OCI-LY7 (cell line): Measurements from ENCODE around the gene HIPK3. TPM values are rescaled to one million over a fixed set of nuclear protein-coding genes. Genes with fewer than 3 reads are reported as not detected.
"Not testable (repeated sequence)": the region's sequence is repeated elsewhere in the genome, so short reads cannot be mapped to it uniquely, and the experiment has no call there.

ENCODE experiments used
- BruUV-seq: library from RNA; stranded (reverse); fragments of 400-500 nt; replicated peaks from 2 replicates; lab custom pipeline; 2021; lab: Mats Ljungman, UMichigan
- CTCF ChIA-PET: fragments of 300-600 bp; sonication (Branson Sonifier 250); formaldehyde crosslinking; loops from one replicate; lab custom pipeline; 2022; ENCODE audit warnings: antibody characterized with exemption; ENCODE audit not compliant: unreplicated experiment; lab: Charles Lee
- POLR2A ChIA-PET: fragments of 300-600 bp; sonication (Branson Sonifier 250); formaldehyde crosslinking; loops from one replicate; lab custom pipeline; 2022; ENCODE audit warnings: antibody characterized with exemption; lab: Charles Lee
- DNase-seq: peaks from one replicate; pipeline ENCODE4 v3.0.0-alpha.2; 2015; ENCODE audit warnings: low spot score
- H2AFZ ChIP-seq: fragments of 200-600 bp; sonication (generic), shearing (Covaris generic); 2 replicates; pipeline ENCODE4 v1.6.1; 2014; ENCODE audit warnings: mild to moderate bottlenecking, antibody characterized with exemption, low read length, moderate library complexity
- H3K27ac ChIP-seq: fragments of 200-600 bp; sonication (generic); 2 replicates; pipeline ENCODE4 v1.5.1; 2014; ENCODE audit warnings: mixed run types, low read depth, mild to moderate bottlenecking, moderate library complexity, low read length, inconsistent platforms; ENCODE audit not compliant: poor library complexity, severe bottlenecking
- H3K36me3 ChIP-seq: fragments of 200-600 bp; sonication (generic); 2 replicates; pipeline ENCODE4 v1.6.1; 2014; ENCODE audit warnings: mild to moderate bottlenecking, antibody characterized with exemption, low read length, moderate library complexity, mixed read lengths; ENCODE audit not compliant: insufficient read depth
- H3K4me1 ChIP-seq: fragments of 200-600 bp; sonication (generic); 2 replicates; pipeline ENCODE4 v1.5.1; 2014; ENCODE audit warnings: mild to moderate bottlenecking, low read length; ENCODE audit not compliant: insufficient read depth, poor library complexity, severe bottlenecking
- H3K4me2 ChIP-seq: fragments of 200-600 bp; sonication (generic); 2 replicates; pipeline ENCODE4 v1.6.1; 2014; ENCODE audit warnings: mild to moderate bottlenecking, low read length
- H3K4me3 ChIP-seq: fragments of 200-600 bp; sonication (generic); 2 replicates; pipeline ENCODE4 v1.5.1; 2014; ENCODE audit warnings: mild to moderate bottlenecking, low read depth, low read length; ENCODE audit not compliant: poor library complexity, severe bottlenecking
- H3K79me2 ChIP-seq: fragments of 200-600 bp; sonication (generic); 2 replicates; pipeline ENCODE4 v1.6.1; 2016; ENCODE audit warnings: low read depth, mild to moderate bottlenecking, low read length, moderate library complexity, mixed read lengths; ENCODE audit not compliant: insufficient read depth
- H3K9me2 ChIP-seq: fragments of 200-600 bp; sonication (generic); 2 replicates; pipeline ENCODE4 v1.6.1; 2016; ENCODE audit warnings: mild to moderate bottlenecking, low read length, mixed read lengths; ENCODE audit not compliant: insufficient read depth
- H3K9me3 ChIP-seq: fragments of 200-600 bp; sonication (generic); 2 replicates; pipeline ENCODE4 v1.6.1; 2014; ENCODE audit warnings: mild to moderate bottlenecking, mixed run types, low read length, mixed read lengths
- H4K20me1 ChIP-seq: fragments of 200-600 bp; sonication (generic); 2 replicates; pipeline ENCODE4 v1.6.1; 2014; ENCODE audit warnings: mild to moderate bottlenecking, antibody characterized with exemption, low read length, moderate library complexity, mixed read lengths; ENCODE audit not compliant: insufficient read depth
- CTCF ChIP-seq: fragments of 200-600 bp; sonication (generic); conservative IDR thresholded peaks from 2 replicates; pipeline ENCODE4 v1.5.1; 2014; ENCODE audit warnings: mild to moderate bottlenecking, antibody characterized with exemption, low read length, moderate library complexity, mixed read lengths
- EZH2phosphoT487 ChIP-seq: fragments of 200-600 bp; sonication (generic); IDR thresholded peaks from 2 replicates; pipeline ENCODE4 v1.6.1; 2018; ENCODE audit warnings: low read depth, borderline replicate concordance, mild to moderate bottlenecking, mixed run types, antibody characterized with exemption, low read length, moderate library complexity, mixed read lengths
- intact Hi-C: fragments of 100-400 bp; cut with micrococcal nuclease; formaldehyde crosslinking; loops from one replicate; pipeline ENCODE4 v1.10.0; 2022; ENCODE audit not compliant: unreplicated experiment
- total RNA-seq, 2 experiments: library from RNA; depleted of rRNA in 1 of 2; stranded (reverse); fragments of >200 nt in 1 of 2; shearing (Covaris generic) in 1 of 2; gene quantifications; 2 replicates each; pipeline ENCODE4 v1.2.3, GENCODE V29; 2014 to 2022

Gene HIPK3
- total RNA-seq, 2 experiments from 2014 or later, result 19.0 to 28.4 TPM

- no peak overlapping the region for H3K27ac ChIP-seq
- BruUV-seq, result no TSS peak
- no peaks in the 10 kb centered on the region; the same call in 1 of the 2 replicates for H3K79me2 ChIP-seq
- DNase-seq, result no peak
- no peaks in the 10 kb centered on the region for H3K9me3 ChIP-seq
- H3K4me1 ChIP-seq, result peaks cover 5% of the 10 kb centered on the region
- no peak overlapping the region for H3K4me3 ChIP-seq
- no peak overlapping the region for H3K4me2 ChIP-seq
- H3K9me2 ChIP-seq, result no peaks in the 10 kb centered on the region
- ChIA-PET POLR2A (interaction anchor here (0.7 kb wide), 2 partner anchors 237 to 341 kb away, joined by 3 to 4 read pairs; no protein-coding TSS in a partner anchor), CTCF (no interaction called here)
- H2AFZ ChIP-seq, result no peak overlapping the region
- intact Hi-C loops, result loop anchor here (2.0 kb wide), 1 partner anchor 20 kb away; no protein-coding TSS in a partner anchor
- H4K20me1 ChIP-seq, result no peaks in the 10 kb centered on the region
- H3K36me3 ChIP-seq, result 0 out of 2 replicates have a peak, but pooled peaks cover 2% of the 10 kb centered on the region
- no peak for TF ChIP-seq EZH2phosphoT487
- TF ChIP-seq CTCF, result no peak
Measured at GRCh38 chr11:33294797-33295196, 37.6 kb downstream of the HIPK3 start.

- no peak for TF ChIP-seq CTCF
- no peak for TF ChIP-seq EZH2phosphoT487
- intact Hi-C loops, result no loop called here
- no peak overlapping the region for H3K27ac ChIP-seq
- no peak overlapping the region for H2AFZ ChIP-seq
- no TSS peak for BruUV-seq
- H3K4me2 ChIP-seq, result no peak overlapping the region
- ChIA-PET CTCF (no interaction called here), POLR2A (no interaction called here)
- H3K9me3 ChIP-seq, result no peaks in the 10 kb centered on the region
- H3K79me2 ChIP-seq, result no peaks in the 10 kb centered on the region; the same call in 1 of the 2 replicates
- DNase-seq, result no peak
- H3K4me3 ChIP-seq, result no peak overlapping the region
- no peaks in the 10 kb centered on the region for H4K20me1 ChIP-seq
- no peaks in the 10 kb centered on the region for H3K9me2 ChIP-seq
- H3K36me3 ChIP-seq, result no peaks in the 10 kb centered on the region
- H3K4me1 ChIP-seq, result no peaks in the 10 kb centered on the region
Measured at GRCh38 chr11:33296695-33297094, 39.5 kb downstream of the HIPK3 start.

- Histone ChIP-seq H4K20me1 (no peaks in the 10 kb centered on the region), H3K9me3 (no peaks in the 10 kb centered on the region), H3K9me2 (no peaks in the 10 kb centered on the region), H3K27ac (no peak overlapping the region), H3K4me3 (no peak overlapping the region), H2AFZ (no peak overlapping the region), H3K4me2 (no peak overlapping the region), H3K4me1 (no peaks in the 10 kb centered on the region), H3K79me2 (no peaks in the 10 kb centered on the region), H3K36me3 (no peaks in the 10 kb centered on the region)
- no peak for DNase-seq
- intact Hi-C loops, result no loop called here
- ChIA-PET CTCF (no interaction called here), POLR2A (interaction anchor here (0.8 to 1.3 kb wide), 3 partner anchors 8 to 14 kb away, joined by 3 read pairs; no protein-coding TSS in a partner anchor)
- TF ChIP-seq CTCF, result no peak
- TF ChIP-seq EZH2phosphoT487, result no peak
- no TSS peak for BruUV-seq
Measured at GRCh38 chr11:33303541-33303940, 46.4 kb downstream of the HIPK3 start.

GRCh38 chr11:33306821-33307220 lies 49.6 kb downstream of the HIPK3 start:
- H3K4me1 ChIP-seq, H4K20me1 ChIP-seq, H3K9me3 ChIP-seq, CTCF ChIA-PET, H3K4me3 ChIP-seq, intact Hi-C loops, H2AFZ ChIP-seq, H3K9me2 ChIP-seq, H3K27ac ChIP-seq, BruUV-seq, DNase-seq, H3K79me2 ChIP-seq, H3K4me2 ChIP-seq, H3K36me3 ChIP-seq: not testable (repeated sequence)
- POLR2A ChIA-PET, result interaction anchor here (0.6 to 0.7 kb wide), 4 partner anchors 9 to 663 kb away, joined by 3 to 5 read pairs (median 4); no protein-coding TSS in a partner anchor
